Central memory CD4-positive, alpha-beta T cell (primary cell): ENCODE results near the gene PHLPP1.

Experiments used
- DNase-seq: peaks from one replicate; pipeline ENCODE4 v3.0.0; 2022

The PHLPP1 gene

GRCh38 chr18:62744076-62744968 lies 29.0 kb downstream of the PHLPP1 start:
- no peak for DNase-seq

- DNase-seq: no peak
Measured at GRCh38 chr18:62745089-62745751, 29.9 kb downstream of the PHLPP1 start.

- DNase-seq: no peak
Measured at GRCh38 chr18:62749389-62749788, 34.0 kb downstream of the PHLPP1 start.

- DNase-seq: no peak
Measured at GRCh38 chr18:62751341-62751821, 36.0 kb downstream of the PHLPP1 start.

- no peak for DNase-seq
Measured at GRCh38 chr18:62751977-62752376, 36.6 kb downstream of the PHLPP1 start.

GRCh38 chr18:62754026-62754425 lies 38.7 kb downstream of the PHLPP1 start:
- DNase-seq: no peak

GRCh38 chr18:62755454-62755853 lies 40.1 kb downstream of the PHLPP1 start:
- no peak for DNase-seq

GRCh38 chr18:62755946-62756345 lies 40.6 kb downstream of the PHLPP1 start:
- DNase-seq: no peak

GRCh38 chr18:62757399-62758010 lies 42.2 kb downstream of the PHLPP1 start:
- DNase-seq: no peak

- no peak for DNase-seq
Measured at GRCh38 chr18:62758591-62758990, 43.2 kb downstream of the PHLPP1 start.

GRCh38 chr18:62759704-62760402 lies 44.5 kb downstream of the PHLPP1 start:
- no peak for DNase-seq

GRCh38 chr18:62760403-62760734 lies 45.0 kb downstream of the PHLPP1 start:
- no peak for DNase-seq

GRCh38 chr18:62763101-62763521 lies 47.8 kb downstream of the PHLPP1 start:
- DNase-seq: no peak

GRCh38 chr18:62766266-62766665 lies 50.9 kb downstream of the PHLPP1 start:
- no peak for DNase-seq

GRCh38 chr18:62767321-62767720 lies 52.0 kb downstream of the PHLPP1 start:
- DNase-seq: no peak

- no peak for DNase-seq
Measured at GRCh38 chr18:62767836-62768557, 52.7 kb downstream of the PHLPP1 start.

GRCh38 chr18:62768558-62768943 lies 53.2 kb downstream of the PHLPP1 start:
- DNase-seq: no peak

- no peak for DNase-seq
Measured at GRCh38 chr18:62769216-62769615, 53.9 kb downstream of the PHLPP1 start.

GRCh38 chr18:62771494-62772270 lies 56.3 kb downstream of the PHLPP1 start:
- no peak for DNase-seq

GRCh38 chr18:62772860-62773584 lies 57.7 kb downstream of the PHLPP1 start:
- DNase-seq: no peak

- DNase-seq: no peak
Measured at GRCh38 chr18:62773691-62774090, 58.4 kb downstream of the PHLPP1 start.
